Inferior parietal cortex (tissue), 1 donor: Measurements from ENCODE around the gene SMG9.

Experiments used
- DNase-seq: peaks from one replicate; pipeline ENCODE4 v3.0.0-alpha.2; 2016; ENCODE audit errors: extremely low spot score

Gene SMG9

DNA sequence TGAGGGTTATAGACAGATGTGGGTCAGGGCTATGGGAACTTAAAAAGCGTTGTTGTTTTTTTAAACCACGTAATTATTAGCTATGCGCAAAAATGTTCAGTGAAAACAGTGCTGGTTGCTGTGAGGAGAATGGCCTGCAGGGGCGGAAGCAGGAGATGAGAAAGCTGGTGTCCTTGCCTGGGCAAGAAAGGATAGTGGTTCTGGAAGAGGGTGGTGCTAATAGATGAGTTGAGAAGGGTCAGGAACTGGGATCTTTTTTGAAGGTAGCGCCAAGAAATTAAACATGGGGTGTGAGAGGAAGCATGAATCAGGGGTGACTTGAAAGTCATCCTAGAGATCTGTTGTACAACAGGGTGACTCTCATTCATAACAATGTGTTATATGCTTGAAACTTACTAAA, 4.8 kb upstream of the SMG9 start:
- DNase-seq, result no peak

DNA sequence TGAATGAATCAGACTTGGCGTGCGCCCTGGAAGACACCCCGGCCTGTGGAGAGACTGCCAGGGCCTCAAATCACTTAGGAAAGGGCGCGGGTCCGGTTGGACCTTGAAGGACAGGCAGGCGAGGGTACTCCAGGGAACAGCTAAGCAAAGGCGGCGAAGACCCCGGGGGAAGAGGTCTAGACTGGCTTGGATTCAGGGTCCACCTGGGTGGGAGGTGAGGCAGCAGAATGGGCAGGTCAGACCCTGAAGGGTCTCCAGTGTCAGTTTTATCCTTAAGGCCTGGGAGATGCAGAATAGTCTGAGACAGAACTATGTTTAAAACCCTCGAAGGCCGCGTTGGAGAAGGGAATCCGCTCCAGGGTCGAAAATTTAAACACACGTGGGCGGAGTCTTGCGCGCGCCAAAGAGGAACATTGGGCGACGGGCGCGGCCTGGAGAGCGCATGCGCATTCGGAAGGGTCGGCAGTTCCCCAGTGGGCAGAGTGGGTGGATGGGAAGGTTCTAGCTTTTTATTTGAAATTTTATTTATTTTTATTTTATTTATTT, 567 bp upstream of the SMG9 start:
- DNase-seq, result peak; percentile 83

- no peak for DNase-seq
Measured at GRCh38 chr19:43754253-43754502, 584 bp downstream of the SMG9 start.

DNA sequence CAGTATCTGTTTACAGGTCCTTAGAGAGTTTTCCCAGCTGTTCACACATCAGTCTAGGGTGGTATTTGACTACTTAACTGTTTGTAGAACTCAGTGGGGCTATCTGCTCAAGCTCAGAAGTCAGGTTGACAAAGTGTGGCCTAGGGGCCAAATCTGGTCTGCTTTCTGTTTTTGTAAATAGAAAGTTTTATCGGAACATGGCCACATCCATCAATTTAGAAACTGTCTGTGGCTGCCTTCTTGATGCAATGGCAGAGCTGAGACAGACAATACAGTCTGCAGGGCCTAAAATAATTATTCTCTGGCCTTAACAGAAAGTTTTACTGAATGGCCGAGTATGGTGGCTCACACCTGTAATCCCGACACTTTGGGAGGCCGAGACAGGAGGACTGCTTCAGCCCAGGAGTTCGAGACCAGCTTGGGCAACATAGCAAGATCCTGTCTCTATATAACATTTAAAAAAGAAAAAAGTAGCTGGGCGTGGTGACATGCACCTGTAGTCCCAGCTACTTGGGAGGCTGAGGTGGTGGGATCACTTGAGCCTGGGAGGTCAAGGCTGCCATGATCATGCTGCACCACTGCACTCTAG, 2.4 kb downstream of the SMG9 start:
- DNase-seq, result no peak

DNA sequence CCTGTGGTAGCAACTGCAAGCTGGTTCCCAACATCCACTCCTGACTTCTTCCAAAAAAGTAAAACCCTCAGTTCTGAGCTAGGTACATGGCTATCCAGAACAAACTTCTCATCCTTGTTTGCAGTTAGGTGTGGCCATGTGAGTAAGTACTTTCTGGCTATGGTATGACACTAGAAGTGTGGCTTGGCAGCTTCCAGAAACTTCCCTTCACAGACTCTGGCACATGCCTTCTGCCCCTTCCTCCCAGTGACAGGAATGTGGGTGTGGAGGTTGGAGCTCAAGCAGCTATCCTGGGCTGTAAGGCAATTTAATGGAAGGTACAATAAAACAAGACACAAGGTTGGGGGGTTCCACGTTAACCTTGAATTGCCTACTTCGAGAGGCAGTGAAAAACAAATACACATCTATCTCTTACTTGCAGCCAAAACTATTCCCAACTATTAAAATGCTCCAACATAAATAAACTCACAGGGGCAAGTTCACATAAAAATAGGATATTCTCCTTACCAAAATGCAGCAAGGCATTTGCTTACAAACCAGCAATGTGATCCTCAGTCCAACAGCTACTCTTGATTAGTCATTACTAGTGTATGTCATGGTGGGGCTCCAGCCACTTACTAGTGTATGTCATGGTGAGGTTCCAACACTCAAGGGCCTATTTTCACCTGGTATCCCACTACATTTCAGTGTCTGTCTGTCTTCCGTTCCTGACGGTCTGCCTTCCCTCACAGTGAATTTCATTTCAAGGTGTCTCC, 3.1 kb downstream of the SMG9 start:
- no peak for DNase-seq

- no peak for DNase-seq
Measured at GRCh38 chr19:43749898-43750297, 4.9 kb downstream of the SMG9 start.

DNA sequence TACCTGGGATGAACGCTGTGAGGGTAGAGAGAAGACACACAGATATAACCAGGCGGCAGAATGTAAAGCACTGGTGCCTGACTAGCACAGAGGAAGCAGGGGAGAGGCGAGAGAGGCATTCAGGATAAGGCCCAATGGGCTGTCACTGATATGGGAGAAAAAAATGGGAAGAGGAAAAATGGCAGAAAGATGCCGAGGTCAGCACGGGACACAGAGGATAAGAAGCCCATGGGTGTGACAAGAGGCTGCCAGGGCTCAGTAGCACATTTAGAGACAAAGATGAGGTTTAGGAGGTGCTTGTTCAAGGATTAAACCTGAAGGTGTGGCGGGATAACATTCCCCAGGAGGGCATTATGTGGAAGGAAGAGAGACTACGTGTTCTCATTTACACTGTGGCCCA, 5.6 kb downstream of the SMG9 start:
- DNase-seq, result no peak

GRCh38 chr19:43748685-43749084, 6.1 kb downstream of the SMG9 start:
- DNase-seq, result no peak

GRCh38 chr19:43748205-43748594, 6.6 kb downstream of the SMG9 start:
- no peak for DNase-seq

DNA sequence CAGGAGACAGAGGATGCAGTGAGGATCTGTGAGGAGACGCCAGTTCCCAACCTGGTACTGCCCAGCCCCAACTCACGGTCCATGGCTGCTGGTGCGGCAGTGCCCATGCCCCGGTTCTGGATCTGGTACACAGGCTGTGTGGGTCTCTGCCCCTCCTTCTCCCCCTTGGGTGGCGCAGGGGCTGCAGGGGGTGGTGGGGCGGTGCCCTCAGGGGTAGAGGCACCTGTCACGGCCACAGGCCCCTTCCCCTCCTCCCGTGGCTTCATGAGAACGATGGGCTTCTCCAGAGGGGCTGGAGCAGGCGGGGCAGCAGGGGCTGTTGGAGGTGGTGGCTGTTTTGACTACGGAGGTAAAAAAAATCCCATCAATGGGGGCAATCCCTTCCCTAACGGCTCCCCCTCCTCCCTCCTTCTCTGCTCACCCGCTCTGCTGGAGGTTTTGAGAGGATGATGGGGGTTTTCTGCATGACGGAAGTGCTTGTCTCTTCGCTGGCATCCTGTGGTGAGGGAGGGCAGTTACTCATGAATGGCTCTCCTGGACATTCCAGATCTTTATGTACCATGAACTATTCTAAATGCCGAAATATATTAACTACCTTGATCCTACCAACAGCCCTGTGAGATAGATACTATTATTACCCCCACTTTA, 7.1 kb downstream of the SMG9 start:
- DNase-seq, result no peak

GRCh38 chr19:43743059-43743458, 11.7 kb downstream of the SMG9 start:
- peak; percentile 15 for DNase-seq

DNA sequence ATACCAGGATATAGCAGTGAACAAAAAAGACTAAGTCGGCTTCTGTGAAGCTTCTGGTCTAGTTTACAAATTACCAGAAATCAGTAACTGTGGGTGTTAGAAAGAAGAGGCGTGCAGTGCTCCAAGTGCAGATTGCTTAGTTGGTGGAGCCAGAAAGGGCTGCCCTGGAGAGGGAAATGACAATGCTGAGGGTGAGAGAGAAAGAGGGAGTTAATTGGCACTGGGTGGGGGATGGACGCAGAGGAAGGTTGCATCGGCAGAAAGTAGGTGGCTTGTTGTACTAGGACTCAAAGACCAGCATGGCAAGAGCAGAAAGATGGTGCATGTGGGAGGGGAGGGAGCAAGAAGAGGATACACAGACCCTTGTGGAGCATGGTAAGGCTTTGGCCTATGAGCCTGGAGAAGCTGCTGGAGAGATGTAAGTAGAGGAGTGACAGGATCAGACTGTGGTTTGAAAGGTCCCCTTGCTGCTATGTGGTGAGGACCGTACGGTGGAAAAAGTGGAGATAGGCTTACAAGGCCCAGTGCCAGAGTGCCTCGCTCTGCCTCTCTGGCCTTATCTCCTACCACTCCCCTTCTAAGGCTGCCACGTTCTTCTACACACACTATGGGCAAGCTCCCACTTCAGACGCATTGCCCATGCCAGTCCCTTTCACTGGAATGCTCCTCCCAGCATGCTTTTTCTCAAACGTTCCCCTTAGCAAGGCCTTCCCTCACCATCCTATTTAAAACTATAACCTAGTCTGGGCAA, 13.5 kb downstream of the SMG9 start:
- no peak for DNase-seq

- no peak for DNase-seq
Measured at GRCh38 chr19:43739439-43740235, 15.1 kb downstream of the SMG9 start.

GRCh38 chr19:43738780-43739211, 16.0 kb downstream of the SMG9 start:
- no peak for DNase-seq

DNA sequence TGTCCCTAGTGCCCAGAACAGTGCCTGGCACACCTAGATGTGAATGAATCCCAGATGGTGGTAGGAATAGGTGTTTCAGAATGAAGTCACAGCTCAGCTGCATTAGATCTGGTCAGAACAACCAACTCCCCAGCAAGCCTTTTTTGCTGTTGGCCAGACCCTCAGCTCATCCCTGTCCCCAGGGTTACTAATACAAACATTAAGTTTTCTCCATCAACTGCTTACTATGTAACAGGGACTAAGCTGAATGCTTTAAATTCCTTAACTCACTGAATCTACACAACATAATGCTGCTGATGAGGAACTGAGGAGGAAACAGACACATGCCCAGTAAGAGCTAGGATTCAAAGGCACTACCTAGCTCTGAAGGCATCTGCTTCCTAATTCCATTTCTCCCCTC, 18.8 kb downstream of the SMG9 start:
- DNase-seq, result no peak

- no peak for DNase-seq
Measured at GRCh38 chr19:43735013-43735412, 19.7 kb downstream of the SMG9 start.

DNA sequence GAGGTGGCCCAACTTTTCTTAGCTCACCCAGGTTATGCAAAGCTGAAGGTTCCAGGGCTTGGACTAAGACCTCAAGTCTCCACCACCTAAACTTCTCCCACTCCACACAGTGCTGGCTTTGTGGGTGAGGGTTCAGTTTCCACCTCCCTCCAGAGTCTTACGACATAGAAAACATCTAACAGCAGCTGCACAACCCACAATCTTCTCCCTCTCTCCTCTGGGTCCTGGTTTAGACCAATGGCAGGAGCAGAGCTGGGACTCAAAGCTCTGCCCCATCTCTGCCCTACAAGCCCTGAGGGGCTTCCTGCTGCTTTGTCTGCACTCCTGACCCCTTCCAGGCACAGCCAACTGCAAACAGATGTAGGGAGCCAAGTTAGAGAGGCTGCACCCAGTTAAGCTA, 22.9 kb downstream of the SMG9 start:
- DNase-seq, result no peak

DNA sequence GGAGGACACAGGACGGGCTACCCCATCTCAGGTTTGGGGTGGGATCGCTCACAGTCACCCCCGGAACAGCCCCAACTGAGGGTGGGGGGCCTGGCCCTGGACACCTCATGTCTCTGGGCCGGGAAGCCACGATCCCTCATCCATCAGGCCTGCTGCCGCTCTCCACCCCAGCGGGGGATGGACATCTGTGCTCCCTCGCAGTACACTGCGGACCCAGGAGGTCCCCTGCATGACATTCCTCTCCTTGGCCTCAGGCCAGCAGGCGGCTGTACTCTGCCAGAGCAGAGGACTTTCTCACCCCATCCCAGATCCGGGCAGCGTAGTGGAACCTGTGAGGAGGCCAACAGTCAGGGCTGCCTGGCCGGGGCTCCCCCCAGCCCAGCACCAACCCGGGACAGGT, 23.4 kb downstream of the SMG9 start:
- no peak for DNase-seq

DNA sequence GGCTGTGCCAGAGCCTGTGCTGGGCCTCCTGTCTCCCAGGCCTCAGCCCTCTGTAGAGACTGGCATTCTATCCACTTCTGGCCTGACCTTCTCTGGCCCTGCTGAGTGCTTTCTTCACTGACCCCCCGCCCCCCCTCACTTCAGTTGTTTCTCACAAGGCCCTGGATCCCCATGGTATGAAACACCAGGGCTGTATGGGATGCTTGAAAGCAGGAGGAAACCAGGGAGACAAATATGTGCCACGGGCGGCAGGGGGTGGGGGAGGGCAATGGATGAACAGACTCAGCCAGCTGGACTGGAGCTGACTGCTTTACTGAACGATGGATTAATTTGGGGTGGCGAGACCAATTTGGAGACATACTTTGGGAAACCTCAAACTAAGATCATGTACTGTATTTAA, 24.8 kb downstream of the SMG9 start:
- no peak for DNase-seq

DNA sequence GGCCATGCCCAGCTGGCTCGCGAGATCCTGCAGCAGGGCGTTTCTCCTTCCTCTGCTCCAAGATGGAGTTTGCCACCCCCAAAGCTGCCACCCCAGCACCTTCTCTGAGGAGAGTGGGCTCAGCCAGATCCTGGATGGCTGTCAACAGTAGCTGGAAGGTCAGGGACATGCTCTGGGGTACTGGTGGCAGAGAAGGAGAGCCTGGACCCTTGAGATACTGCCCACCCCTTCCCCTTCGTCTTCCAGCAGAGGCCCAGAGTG, 27.2 kb downstream of the SMG9 start:
- no peak for DNase-seq

DNA sequence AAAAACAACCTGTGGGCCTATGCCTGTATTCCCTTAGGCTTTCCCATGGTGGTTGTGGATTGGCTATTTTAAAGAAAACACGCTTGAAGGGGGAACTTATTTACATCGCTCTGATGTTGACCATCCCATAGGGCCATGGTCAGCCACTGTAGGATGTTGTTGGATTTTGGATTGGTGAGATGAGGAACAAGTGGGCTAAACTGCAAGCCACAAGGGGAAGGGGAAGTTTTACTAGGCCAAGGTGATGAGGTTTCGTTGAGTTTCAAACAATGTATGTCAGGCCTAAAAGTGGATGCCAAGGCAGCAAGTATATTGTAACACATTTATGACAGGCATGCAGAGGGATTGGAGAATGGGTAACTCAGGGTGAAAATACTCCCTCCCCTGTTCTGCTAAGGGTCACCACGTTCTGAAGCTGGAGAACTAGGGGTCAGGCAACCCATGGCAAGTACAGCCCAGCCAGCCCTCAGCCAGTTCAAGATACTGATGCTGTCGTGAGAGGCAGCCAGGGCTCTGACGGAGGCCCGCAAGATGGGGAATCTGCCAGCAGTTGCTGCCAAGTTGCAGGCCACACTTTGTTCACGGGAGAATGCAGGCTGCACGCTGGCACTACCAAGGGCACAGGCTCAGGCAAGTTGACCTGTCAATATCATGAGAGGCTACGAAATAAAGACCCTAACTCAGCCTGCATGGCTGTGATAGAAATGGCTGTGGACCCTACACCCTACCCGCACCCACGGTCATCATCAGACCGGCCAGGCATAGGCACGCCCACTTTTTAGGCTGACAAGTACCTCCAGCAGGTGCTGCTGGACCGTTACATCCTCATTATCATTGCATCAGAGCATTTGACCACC, 27.8 kb downstream of the SMG9 start:
- DNase-seq, result no peak
